Fibroblast of lung (primary cell): Measurements from ENCODE around the gene CDNF. TPM values are rescaled to one million over a fixed set of nuclear protein-coding genes. Genes with fewer than 3 reads are reported as not detected.
A peak's percentile ranks its signal among the peaks of the same experiment; 100 is the strongest.

Source experiments
- DNase-seq, 2 donors: peaks; one replicate each; pipeline versions ENCODE4 v3.0.0 to v3.0.0-alpha.2; 2010; ENCODE audit warnings: low read depth in 2 of 2
- H2AFZ ChIP-seq: 2 replicates; pipeline ENCODE4 v1.5.1; 2012; ENCODE audit warnings: low read length, control low read depth, inconsistent platforms
- H3K27ac ChIP-seq: 2 replicates; pipeline ENCODE4 v1.5.1; 2011; ENCODE audit warnings: low read length, control low read depth; ENCODE audit not compliant: insufficient read depth
- H3K27me3 ChIP-seq: 2 replicates; pipeline ENCODE4 v1.5.1; 2011; ENCODE audit warnings: mild to moderate bottlenecking, low read length; ENCODE audit not compliant: control insufficient read depth, insufficient read depth
- H3K36me3 ChIP-seq: 2 replicates; pipeline ENCODE4 v1.5.1; 2011; ENCODE audit warnings: low read length; ENCODE audit not compliant: control insufficient read depth, insufficient read depth
- H3K4me1 ChIP-seq: 2 replicates; pipeline ENCODE4 v1.5.1; 2011; ENCODE audit warnings: low read length; ENCODE audit not compliant: control insufficient read depth, insufficient read depth; ENCODE audit errors: extremely low read depth
- H3K4me2 ChIP-seq: 2 replicates; pipeline ENCODE4 v1.5.1; 2011; ENCODE audit warnings: low read length, control low read depth; ENCODE audit not compliant: insufficient read depth; ENCODE audit errors: extremely low read depth
- H3K4me3 ChIP-seq, 4 experiments: fragments of 200-600 bp in 1 of 4; sonication (generic) in 1 of 4; replicated peaks in 1 of 4; 2 replicates each; pipeline ENCODE4 v1.5.1; 2011 to 2016; ENCODE audit warnings: low read length in 4 of 4, low read depth in 3 of 4, mild to moderate bottlenecking in 3 of 4, control low read depth in 2 of 4, inconsistent platforms in 1 of 4, mixed read lengths in 1 of 4; ENCODE audit not compliant: insufficient read depth in 1 of 4; ENCODE audit errors: control extremely low read depth in 1 of 4
- H3K79me2 ChIP-seq: 2 replicates; pipeline ENCODE4 v1.5.1; 2012; ENCODE audit warnings: mild to moderate bottlenecking, low read length, inconsistent platforms; ENCODE audit not compliant: control insufficient read depth, insufficient read depth
- H3K9ac ChIP-seq: 2 replicates; pipeline ENCODE4 v1.5.1; 2011; ENCODE audit warnings: mild to moderate bottlenecking, low read length, control low read depth; ENCODE audit not compliant: insufficient read depth
- H3K9me3 ChIP-seq: 2 replicates; pipeline ENCODE4 v1.5.1; 2012; ENCODE audit warnings: low read depth, low read length; ENCODE audit not compliant: control insufficient read depth, insufficient read depth
- H4K20me1 ChIP-seq: 2 replicates; pipeline ENCODE4 v1.5.1; 2011; ENCODE audit warnings: low read length; ENCODE audit not compliant: control insufficient read depth, insufficient read depth; ENCODE audit errors: extremely low read depth
- EZH2 ChIP-seq: IDR thresholded peaks from 2 replicates; pipeline ENCODE4 v1.5.1; 2012; ENCODE audit warnings: low read length, control low read depth, mild to moderate bottlenecking; ENCODE audit errors: missing control alignments
- polyA plus RNA-seq, 2 donors: library from polyadenylated mRNA; depleted of rRNA in 1 of 2; stranded (reverse) in 1 of 2; unstranded in 1 of 2; fragments of >200 nt; gene quantifications; 2 replicates each; pipeline ENCODE4 v1.2.1, GENCODE V29; 2011 to 2012; ENCODE audit warnings: missing spikeins in 1 of 2
- total RNA-seq: library from RNA; depleted of rRNA; stranded (reverse); fragments of >200 nt; gene quantifications from 2 replicates; pipeline ENCODE4 v1.2.1, GENCODE V29; 2014
- TF ChIP-seq, protein P1 (sequence below), 2 donors: IDR thresholded peaks in 1 of 2; conservative IDR thresholded peaks in 1 of 2; 1 replicate in 1 of 2; 2 replicates in 1 of 2; pipeline ENCODE4 v1.5.1; 2011 to 2012; ENCODE audit warnings: low read length in 2 of 2, control low read depth in 1 of 2, inconsistent platforms in 1 of 2, low read depth in 1 of 2, mild to moderate bottlenecking in 1 of 2

CDNF gene
- total and polyA plus RNA-seq, 2 donors (not counting 1 experiment from before 2014, with no cell fraction given), result 1.2 to 3.4 TPM

DNA sequence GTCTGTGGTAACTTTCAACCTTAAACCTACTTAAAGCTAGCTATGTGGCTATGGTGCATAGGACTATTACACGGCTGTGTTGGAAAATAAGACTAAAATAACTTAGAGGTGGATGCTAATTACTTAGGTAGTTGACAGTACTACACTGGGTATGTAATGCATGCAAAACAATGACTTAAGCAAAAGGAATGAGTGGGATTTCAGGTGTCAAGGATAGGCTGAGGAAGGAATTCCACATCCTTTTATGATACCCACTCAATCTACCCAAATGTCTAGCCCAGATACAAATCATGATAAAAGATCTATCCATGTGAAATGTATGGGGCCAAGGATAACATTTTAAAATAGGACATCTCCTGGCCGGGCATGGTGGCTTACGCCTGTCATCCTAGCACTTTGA lies 13.9 kb downstream of the CDNF start:
- Histone ChIP-seq H3K9me3 (no peaks in the 10 kb centered on the region), H3K79me2 (no peaks in the 10 kb centered on the region), H3K4me3 (no peak overlapping the region), H2AFZ (no peak overlapping the region), H3K4me2 (no peak overlapping the region), H3K27me3 (no peaks in the 10 kb centered on the region), H3K9ac (no peak overlapping the region), H3K4me1 (peaks cover 2% of the 10 kb centered on the region), H3K27ac (no peak overlapping the region), H3K36me3 (no peaks in the 10 kb centered on the region), H4K20me1 (no peaks in the 10 kb centered on the region)
- no peak for TF ChIP-seq EZH2
- TF ChIP-seq, protein P1, sequence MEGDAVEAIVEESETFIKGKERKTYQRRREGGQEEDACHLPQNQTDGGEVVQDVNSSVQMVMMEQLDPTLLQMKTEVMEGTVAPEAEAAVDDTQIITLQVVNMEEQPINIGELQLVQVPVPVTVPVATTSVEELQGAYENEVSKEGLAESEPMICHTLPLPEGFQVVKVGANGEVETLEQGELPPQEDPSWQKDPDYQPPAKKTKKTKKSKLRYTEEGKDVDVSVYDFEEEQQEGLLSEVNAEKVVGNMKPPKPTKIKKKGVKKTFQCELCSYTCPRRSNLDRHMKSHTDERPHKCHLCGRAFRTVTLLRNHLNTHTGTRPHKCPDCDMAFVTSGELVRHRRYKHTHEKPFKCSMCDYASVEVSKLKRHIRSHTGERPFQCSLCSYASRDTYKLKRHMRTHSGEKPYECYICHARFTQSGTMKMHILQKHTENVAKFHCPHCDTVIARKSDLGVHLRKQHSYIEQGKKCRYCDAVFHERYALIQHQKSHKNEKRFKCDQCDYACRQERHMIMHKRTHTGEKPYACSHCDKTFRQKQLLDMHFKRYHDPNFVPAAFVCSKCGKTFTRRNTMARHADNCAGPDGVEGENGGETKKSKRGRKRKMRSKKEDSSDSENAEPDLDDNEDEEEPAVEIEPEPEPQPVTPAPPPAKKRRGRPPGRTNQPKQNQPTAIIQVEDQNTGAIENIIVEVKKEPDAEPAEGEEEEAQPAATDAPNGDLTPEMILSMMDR (conservative IDR thresholded peaks at IDR 0.05 in 1 of 2, IDR thresholded peaks at IDR 0.05 in 1 of 2; ENCODE audit: low read depth in 1 of 2, low read length in 2 of 2), result no peak
- DNase-seq, result no peak

DNA sequence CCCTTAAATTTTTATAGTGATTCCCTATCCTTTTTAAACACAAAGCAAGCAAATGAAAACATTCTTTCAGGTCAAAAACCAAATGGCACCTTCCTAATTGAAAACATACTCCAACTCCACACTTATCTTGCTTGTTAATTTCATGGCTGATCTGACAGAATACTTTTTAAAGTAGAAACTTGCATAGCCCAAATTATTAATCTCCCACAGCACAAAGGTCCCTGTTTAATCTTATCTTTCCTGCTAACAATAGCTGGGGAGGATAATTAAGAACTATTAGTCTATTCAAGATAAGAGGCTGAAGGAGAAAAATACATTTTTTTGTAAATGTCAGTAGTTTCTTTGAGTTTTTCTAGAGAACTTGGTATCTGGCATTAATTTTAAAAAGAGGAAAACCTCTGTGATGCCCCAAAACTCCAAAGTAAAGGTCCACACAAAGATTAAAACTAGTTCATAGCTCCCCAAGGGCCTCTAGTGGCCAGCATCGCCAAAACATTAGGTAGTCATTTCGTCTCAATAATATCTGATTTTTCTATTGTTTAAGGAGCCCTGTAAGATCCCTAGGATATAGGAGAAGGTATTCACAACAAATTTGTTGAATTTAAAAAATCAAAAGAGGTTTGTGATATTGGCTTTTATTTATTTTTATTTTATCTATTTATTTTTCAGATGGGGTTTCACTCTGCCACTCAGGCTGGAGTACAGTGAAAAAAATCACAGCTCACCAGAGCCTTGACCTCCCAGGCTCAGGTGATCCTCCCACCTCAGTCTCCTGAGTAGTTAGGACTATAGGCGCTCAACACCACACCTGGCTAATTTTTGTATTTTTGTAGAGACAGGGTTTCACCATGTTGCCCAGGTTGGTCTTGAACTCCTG lies 14.7 kb downstream of the CDNF start:
- no peaks in the 10 kb centered on the region for H3K27me3 ChIP-seq
- peaks cover 2% of the 10 kb centered on the region for H3K4me1 ChIP-seq
- no peak overlapping the region for H3K27ac ChIP-seq
- no peak overlapping the region for H3K4me2 ChIP-seq
- no peaks in the 10 kb centered on the region for H3K36me3 ChIP-seq
- H2AFZ ChIP-seq, result no peak overlapping the region
- no peaks in the 10 kb centered on the region for H3K79me2 ChIP-seq
- no peak overlapping the region for H3K9ac ChIP-seq
- no peak for TF ChIP-seq EZH2
- TF ChIP-seq, protein P1 (conservative IDR thresholded peaks at IDR 0.05 in 1 of 2, IDR thresholded peaks at IDR 0.05 in 1 of 2; ENCODE audit: low read depth in 1 of 2, low read length in 2 of 2), result peak; percentile 81 to 82
- no peak overlapping the region for H3K4me3 ChIP-seq
- no peaks in the 10 kb centered on the region for H4K20me1 ChIP-seq
- H3K9me3 ChIP-seq, result no peaks in the 10 kb centered on the region
- DNase-seq, result peak; percentile 28 to 70

DNA sequence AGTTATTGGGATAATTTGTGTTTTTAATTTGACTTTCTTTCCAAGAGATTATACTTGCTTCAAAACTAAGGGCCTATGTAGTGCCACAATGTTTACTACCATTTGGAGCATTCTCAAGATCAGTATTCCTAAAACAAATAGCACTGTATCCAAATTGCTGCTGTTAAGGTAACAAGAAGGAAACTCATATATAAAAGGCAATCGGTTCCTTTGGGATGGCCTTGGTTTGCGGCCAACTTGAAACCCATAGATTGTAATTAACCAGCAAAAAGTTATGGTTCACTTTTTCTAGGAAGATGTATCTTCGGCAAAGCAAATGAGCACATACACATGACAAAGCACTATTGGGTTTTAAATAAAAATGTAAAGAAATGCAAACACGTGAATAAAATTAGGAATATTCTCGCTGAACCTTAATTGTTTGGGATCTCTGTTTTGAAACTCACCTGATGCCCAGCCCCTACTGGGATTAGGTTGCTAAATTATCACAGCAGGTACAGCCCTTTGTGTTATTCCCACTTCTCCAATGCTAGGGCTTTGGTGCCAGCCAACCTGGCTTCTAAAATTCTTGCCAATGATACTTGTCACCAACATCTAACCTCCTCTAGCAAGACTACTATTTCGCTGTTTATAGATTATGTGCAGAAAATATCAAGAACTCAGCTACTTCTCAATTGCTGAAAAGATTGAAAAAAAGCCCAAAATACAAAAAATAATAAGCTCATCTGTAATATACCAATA lies 16.0 kb downstream of the CDNF start:
- no peak for DNase-seq
- Histone ChIP-seq H3K9me3 (no peaks in the 10 kb centered on the region), H3K36me3 (no peaks in the 10 kb centered on the region), H3K79me2 (no peaks in the 10 kb centered on the region), H3K4me2 (no peak overlapping the region), H3K27me3 (no peaks in the 10 kb centered on the region), H3K27ac (no peak overlapping the region), H3K9ac (no peak overlapping the region), H4K20me1 (no peaks in the 10 kb centered on the region), H3K4me1 (peaks cover 2% of the 10 kb centered on the region), H2AFZ (no peak overlapping the region), H3K4me3 (no peak overlapping the region)
- TF ChIP-seq, protein P1 (conservative IDR thresholded peaks at IDR 0.05 in 1 of 2, IDR thresholded peaks at IDR 0.05 in 1 of 2; ENCODE audit: low read depth in 1 of 2, low read length in 2 of 2), result no peak
- no peak for TF ChIP-seq EZH2
